Measurements from ENCODE around the gene SHISA8. TPM values are rescaled to one million over a fixed set of nuclear protein-coding genes. Genes with fewer than 3 reads are reported as not detected.
"Not testable (repeated sequence)": the region's sequence is repeated elsewhere in the genome, so short reads cannot be mapped to it uniquely, and the experiment has no call there.

SHISA8 gene
- total RNA-seq, 1 donor from 2014 or later = not detected

- DNase-seq (ENCODE audit: low spot score) = no peak
- intact Hi-C loops (cut with DNase I) = no loop called here
Observed at GRCh38 chr22:41874090-41874489, 40.8 kb downstream of the SHISA8 start.

DNA sequence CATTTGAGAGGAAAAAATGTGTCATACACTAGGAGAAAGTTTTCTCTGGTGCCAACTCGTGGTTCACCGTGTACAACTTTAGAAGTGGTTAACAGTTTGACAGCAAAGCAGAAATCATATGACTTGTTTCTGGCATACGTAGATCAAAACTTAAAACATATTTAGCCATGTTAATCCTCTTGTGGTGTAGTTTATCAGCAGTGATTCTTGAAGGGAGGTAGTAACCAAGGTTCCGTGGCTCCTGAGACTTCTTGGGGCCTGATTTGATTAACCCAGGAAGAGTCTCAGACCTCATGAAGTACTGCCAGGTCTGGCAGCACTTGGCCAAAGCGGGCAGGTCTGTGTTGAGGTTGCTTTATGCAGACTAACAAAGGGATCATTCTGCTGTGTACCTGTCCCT is 41.5 kb downstream of the SHISA8 start:
- no peak for DNase-seq (ENCODE audit: low spot score)
- intact Hi-C loops (cut with DNase I) = no loop called here

DNA sequence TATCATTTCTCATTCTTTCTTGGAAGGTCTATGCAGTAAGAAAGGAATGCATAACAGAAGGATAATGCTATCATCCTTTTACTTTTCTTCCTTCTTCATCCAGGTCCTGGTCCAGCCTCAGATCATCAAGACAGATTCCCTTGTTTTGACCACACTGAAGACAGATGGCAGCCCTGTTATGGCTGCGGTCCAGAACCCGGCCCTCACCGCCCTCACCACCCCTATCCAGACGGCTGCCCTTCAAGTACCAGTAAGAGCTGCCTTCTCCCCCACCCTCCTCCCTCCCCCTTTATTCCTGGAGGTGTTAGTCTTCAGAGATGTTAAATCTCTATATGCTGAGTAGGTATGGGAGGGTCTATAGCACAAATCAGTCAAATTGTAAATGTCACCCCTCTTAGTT is 44.1 kb downstream of the SHISA8 start:
- intact Hi-C loops (cut with DNase I) = no loop called here
- DNase-seq (ENCODE audit: low spot score) = no peak

GRCh38 chr22:41870081-41870480 is 44.8 kb downstream of the SHISA8 start:
- DNase-seq (ENCODE audit: low spot score); intact Hi-C loops (cut with DNase I): not testable (repeated sequence)

DNA sequence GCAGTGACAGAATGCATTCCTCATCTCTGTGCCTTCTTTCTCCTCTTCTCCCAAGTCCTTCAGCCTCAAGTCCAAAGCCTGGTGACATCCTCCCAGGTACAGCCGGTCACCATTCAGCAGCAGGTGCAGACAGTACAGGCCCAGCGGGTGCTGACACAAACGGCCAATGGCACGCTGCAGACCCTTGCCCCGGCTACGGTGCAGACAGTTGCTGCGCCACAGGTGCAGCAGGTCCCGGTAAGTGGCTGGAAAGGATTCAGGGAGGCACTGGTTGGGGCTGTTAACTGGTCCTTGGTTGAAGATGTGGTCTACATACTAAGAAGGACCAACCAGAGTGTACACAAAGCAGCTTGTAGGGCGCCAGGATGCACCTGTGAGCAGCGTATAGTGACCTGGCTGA is 46.3 kb downstream of the SHISA8 start:
- intact Hi-C loops (cut with DNase I) = no loop called here
- no peak for DNase-seq (ENCODE audit: low spot score)

DNA sequence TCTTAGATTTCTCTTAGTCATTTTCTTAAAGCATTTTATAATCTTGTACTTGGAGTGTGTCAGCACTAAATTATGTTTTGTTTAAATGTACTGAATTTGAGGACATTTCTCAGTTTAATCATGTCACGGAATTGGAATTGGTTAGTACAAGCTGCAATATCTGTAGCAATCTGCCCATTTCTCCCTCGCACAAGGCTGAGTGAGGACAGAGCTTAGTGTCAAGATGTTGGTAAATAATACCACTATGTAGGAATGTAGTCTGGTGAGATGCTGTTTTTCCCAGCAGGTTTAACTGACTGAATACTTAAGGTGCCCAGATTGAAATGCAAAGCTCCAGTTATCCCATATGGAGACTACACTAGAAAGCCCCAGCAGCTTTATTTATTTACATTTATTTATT is 51.4 kb downstream of the SHISA8 start:
- DNase-seq (ENCODE audit: low spot score) = no peak
- intact Hi-C loops (cut with DNase I) = no loop called here

GRCh38 chr22:41862530-41863266 is 52.2 kb downstream of the SHISA8 start:
- intact Hi-C loops (cut with DNase I) = no loop called here
- DNase-seq (ENCODE audit: low spot score) = no peak

- intact Hi-C loops (cut with DNase I) = no loop called here
- DNase-seq (ENCODE audit: low spot score) = no peak
Observed at GRCh38 chr22:41862160-41862529, 52.7 kb downstream of the SHISA8 start.

Small RNA genes within 50 kb of the gene (microRNA-seq; reads per million reads assigned to microRNA genes)
- gene MIR33A = 31.1 reads per million, percentile 44 among the genes with 10 or more reads in this experiment

Other genes starting within 250 kb of the SHISA8 start
- 149 TPM for gene SNU13, start 226.2 kb downstream of the SHISA8 start, total RNA-seq
- gene MEI1, start 215.6 kb downstream of the SHISA8 start, total RNA-seq = 0.40 TPM
- 2.9 TPM for gene CCDC134, start 114.4 kb downstream of the SHISA8 start, total RNA-seq
- gene SREBF2, start 82.0 kb downstream of the SHISA8 start, total RNA-seq = 105 TPM
- 0.08 TPM for gene TNFRSF13C, start 11.7 kb upstream of the SHISA8 start, total RNA-seq
- 0.24 TPM for gene CENPM, start 32.1 kb upstream of the SHISA8 start, total RNA-seq
- not detected for gene SEPTIN3, start 54.4 kb upstream of the SHISA8 start, total RNA-seq
- 0.73 TPM for gene WBP2NL, start 83.7 kb upstream of the SHISA8 start, total RNA-seq
- gene NAGA, start 155.7 kb upstream of the SHISA8 start, total RNA-seq = 11.2 TPM
- gene PHETA2, start 159.2 kb upstream of the SHISA8 start, total RNA-seq = 4.5 TPM
- gene SMDT1, start 164.6 kb upstream of the SHISA8 start, total RNA-seq = 123 TPM
- gene NDUFA6, start 175.7 kb upstream of the SHISA8 start, total RNA-seq = 183 TPM
- gene CYP2D6, start 215.7 kb upstream of the SHISA8 start, total RNA-seq = 0.35 TPM